Measurements from ENCODE around the gene DNAJC7.

DNA sequence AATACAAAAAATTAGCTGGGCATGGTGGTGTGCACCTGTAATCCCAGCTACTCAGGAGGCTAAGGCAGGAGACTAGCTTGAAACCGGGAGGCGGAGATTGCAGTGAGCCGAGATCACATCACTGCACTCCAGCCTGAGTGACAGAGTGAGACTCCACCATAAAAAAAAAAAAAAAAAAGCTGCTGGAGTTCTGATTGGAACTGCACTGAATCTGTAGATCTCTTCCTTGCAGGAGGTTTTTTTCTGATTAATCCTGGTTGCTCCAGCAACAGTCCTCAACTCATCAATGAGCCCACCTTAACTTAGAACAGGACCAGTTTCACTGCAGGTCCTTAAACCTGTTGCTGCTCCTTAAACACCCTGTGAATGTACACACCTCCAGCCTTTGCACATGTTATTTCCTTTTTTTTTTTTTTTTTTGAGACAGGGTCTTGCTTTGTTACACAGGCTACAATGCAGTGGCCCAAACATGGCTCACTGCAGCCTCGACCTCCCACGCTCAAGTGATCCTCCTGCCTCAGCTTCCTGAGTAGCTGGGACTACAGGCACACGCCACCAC lies 88.5 kb downstream of the DNAJC7 start:
- TF ChIP-seq YY1 (IDR thresholded peaks at IDR 0.05; ENCODE audit: insufficient read depth, insufficient read length) (no peak), ZNF274 (IDR thresholded peaks at IDR 0.05; ENCODE audit: low read depth, low read length) (no peak)

Measured in NT2/D1 (cell line).